GM04503 (cell line): Measurements from ENCODE around the gene SULF2.

Source experiments
- DNase-seq: peaks from one replicate; pipeline ENCODE4 v3.0.0-alpha.2; 2012; ENCODE audit warnings: low read depth

Gene SULF2

GRCh38 chr20:47648943-47649342 lies 136.3 kb downstream of the SULF2 start:
- DNase-seq = no peak

GRCh38 chr20:47647994-47648393 lies 137.3 kb downstream of the SULF2 start:
- DNase-seq = no peak

GRCh38 chr20:47645632-47646031 lies 139.6 kb downstream of the SULF2 start:
- no peak for DNase-seq

- DNase-seq = no peak
Measured at GRCh38 chr20:47642624-47643023, 142.7 kb downstream of the SULF2 start.

- DNase-seq = no peak
Measured at GRCh38 chr20:47642118-47642517, 143.2 kb downstream of the SULF2 start.

- DNase-seq = no peak
Measured at GRCh38 chr20:47638851-47639250, 146.4 kb downstream of the SULF2 start.

DNA sequence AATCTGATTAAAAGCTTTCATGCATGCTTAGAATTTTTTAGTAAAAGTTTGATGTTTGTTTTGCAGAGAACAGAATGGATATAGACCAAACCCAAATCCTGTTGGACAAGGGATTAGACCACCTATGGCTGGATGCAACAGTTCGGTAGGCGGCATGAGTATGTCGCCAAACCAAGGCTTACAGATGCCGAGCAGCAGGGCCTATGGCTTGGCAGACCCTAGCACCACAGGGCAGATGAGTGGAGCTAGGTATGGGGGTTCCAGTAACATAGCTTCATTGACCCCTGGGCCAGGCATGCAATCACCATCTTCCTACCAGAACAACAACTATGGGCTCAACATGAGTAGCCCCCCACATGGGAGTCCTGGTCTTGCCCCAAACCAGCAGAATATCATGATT lies 150.0 kb downstream of the SULF2 start:
- no peak for DNase-seq

- no peak for DNase-seq
Measured at GRCh38 chr20:47631078-47631477, 154.2 kb downstream of the SULF2 start.

DNA sequence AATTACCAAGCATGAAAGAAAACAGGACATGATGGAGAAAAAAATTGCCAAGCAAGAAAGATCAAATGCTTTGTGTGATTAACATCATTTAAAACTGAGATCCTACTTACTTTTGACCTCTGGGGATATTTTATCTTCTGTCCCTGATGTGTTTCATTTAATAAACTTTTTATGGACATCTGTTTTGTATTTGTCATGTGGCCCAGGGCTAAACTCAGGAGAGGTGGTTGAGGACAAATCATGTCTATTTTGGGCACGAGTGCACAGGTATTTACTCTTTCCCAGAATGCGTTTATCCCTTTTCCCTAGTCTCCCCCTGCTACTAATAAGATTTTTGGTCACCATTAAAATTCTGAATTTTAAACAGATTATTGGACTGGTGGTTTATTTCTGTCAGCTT lies 155.4 kb downstream of the SULF2 start:
- DNase-seq = no peak

- no peak for DNase-seq
Measured at GRCh38 chr20:47627540-47627939, 157.7 kb downstream of the SULF2 start.

- no peak for DNase-seq
Measured at GRCh38 chr20:47623206-47623605, 162.1 kb downstream of the SULF2 start.

GRCh38 chr20:47622118-47622665 lies 163.1 kb downstream of the SULF2 start:
- no peak for DNase-seq

DNA sequence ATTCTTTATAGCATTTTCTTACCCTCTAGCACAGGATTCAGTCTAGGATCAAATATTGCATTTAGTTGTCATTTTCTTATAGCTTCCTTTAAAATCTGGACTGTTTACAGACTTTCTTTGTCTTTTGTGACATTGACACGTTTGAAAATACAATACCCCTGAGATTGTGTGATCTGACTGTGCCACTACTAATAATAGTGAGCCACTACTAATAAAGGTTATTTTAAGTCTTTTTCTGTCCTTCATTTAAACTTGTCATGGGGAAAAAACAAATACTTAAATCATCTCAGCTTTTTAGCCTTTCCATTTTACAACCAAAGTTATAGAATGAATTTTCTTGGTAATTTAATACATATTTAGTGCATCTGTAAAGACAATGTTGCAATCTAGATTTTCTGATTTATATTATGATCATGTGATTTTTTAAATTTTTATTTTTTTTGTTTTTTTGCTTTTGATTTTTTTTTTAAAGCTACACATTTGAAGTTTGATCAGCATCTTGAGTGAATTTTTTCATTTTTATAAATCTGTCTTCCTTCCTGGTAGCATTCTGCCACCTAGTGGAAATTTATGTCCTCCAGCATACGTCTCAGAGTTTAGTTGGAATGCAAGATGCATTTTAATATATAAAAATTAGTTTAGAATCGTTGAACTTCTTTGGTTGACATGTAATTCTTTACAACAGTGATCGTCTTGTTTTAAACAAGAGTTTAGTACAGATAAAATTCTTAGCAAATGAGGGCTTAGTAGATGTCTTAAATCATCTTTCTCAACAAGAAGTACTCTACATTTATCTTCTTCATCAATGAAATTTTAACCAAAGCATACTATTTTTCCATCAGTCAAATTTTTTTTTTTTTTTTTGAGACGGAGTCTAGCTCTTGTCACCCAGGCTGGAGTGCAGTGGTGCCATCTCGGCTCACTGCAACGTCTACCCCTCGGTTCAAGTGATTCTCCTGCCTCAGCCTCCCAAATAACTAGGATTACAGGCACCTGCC lies 164.2 kb downstream of the SULF2 start:
- DNase-seq = no peak

DNA sequence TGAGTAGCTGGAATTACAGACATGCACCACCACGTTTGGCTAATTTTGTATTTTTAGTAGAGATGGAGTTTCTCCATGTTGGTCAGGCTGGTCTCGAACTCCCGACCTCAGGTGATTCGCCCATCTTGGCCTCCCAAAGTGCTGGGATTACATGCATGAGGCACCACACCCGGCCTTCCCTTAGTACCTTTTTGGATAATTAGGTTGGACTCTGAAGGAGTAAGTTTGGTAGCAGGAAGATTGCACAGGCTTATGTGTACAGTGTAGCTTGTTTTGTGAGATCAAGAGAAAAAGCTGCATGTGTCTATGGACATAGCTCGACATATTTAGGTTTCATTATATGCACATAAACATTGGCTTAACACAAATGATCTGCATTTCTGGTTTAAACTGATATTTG lies 166.8 kb downstream of the SULF2 start:
- DNase-seq = no peak

GRCh38 chr20:47614703-47615309 lies 170.5 kb downstream of the SULF2 start:
- no peak for DNase-seq

- no peak for DNase-seq
Measured at GRCh38 chr20:47612670-47613069, 172.6 kb downstream of the SULF2 start.

GRCh38 chr20:47611785-47612184 lies 173.5 kb downstream of the SULF2 start:
- no peak for DNase-seq

GRCh38 chr20:47610945-47611250 lies 174.4 kb downstream of the SULF2 start:
- DNase-seq = no peak

DNA sequence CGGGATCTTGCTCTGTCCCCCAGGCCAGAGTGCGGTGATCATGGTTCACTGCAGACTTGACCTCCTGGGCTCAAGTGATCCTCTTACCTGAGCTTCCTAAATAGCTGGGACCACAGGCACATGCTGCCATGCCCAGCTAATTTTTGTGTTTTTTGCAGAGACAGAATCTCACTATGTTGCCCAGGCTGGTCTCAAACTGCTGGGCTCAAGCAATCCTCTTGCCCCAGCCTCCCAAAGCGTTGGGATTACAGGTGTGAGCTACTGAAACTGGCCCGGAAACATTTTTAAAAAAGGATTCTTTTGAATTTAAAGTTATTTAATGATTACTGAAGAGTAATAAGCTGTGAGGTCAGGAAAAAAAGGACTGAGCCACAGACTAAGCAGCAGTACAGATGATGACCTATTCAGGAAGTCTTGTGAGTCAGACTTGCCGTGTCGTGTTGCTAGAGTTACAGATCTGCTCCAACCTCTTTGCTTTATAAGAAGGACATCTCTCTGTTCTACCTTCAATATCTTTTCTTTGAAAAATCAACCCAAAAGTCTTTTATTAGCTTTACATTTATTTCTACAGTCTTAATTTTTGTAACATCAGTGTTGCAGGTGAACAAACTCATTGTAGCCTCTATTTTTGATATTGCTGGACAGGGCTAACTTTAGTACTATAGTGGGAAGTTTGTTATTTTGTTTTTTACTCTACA lies 174.9 kb downstream of the SULF2 start:
- DNase-seq = peak; percentile 40

DNA sequence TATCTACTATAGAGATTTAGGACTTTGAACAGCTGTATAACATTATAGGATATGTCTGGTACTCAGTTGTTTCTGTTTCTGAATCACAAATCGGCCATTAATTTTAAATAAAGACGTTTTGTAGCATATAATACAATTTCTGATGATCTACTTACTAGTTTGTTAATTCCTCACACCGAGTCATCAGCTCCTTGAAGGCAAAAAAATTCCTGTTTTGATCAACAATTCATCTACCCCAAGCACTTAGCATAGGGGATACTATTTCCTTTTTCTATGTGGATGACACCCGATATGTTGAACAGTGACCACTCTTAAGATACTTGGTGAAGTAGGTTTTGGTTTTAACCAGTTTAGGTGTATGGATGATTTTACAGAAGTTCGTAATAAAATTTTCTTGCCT lies 176.3 kb downstream of the SULF2 start:
- no peak for DNase-seq
